GM19025 (cell line): Measurements from ENCODE around the gene HOMER2.
"Not testable (repeated sequence)": the region's sequence is repeated elsewhere in the genome, so short reads cannot be mapped to it uniquely, and the experiment has no call there.

Experiments
- ATAC-seq: cut with Tn5 transposase; IDR thresholded peaks from one replicate; pipeline ENCODE4 v1.9.1; 2021; ENCODE audit warnings: mild to moderate bottlenecking, low read depth, moderate library complexity; ENCODE audit not compliant: unreplicated experiment

The HOMER2 gene

GRCh38 chr15:82966671-82967071 is 14.2 kb upstream of the HOMER2 start:
- ATAC-seq: peak; percentile 77

- ATAC-seq: no peak
Observed at GRCh38 chr15:82964890-82965289, 12.4 kb upstream of the HOMER2 start.

- ATAC-seq: no peak
Observed at GRCh38 chr15:82963471-82964341, 11.2 kb upstream of the HOMER2 start.

GRCh38 chr15:82960766-82961165 is 8.2 kb upstream of the HOMER2 start:
- no peak for ATAC-seq

DNA sequence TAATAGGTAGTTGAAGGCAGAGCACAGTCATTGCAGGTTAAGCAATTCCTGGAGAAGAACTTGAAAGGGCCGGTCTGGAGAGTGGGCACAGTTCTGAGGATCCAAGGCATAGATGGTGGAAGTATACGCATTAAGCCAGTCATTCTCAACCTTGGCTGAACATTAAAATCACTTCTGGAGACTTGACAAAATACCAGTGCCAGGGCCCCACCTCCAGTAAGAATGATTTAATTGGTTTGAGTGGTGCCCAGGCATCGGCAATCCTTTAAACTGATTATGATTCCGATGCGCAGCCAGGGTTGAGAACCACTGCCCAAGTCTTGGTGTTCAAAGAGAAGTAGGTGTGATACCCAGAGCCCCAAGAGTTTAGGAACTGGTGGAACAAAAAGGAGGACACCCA is 6.9 kb upstream of the HOMER2 start:
- no peak for ATAC-seq

DNA sequence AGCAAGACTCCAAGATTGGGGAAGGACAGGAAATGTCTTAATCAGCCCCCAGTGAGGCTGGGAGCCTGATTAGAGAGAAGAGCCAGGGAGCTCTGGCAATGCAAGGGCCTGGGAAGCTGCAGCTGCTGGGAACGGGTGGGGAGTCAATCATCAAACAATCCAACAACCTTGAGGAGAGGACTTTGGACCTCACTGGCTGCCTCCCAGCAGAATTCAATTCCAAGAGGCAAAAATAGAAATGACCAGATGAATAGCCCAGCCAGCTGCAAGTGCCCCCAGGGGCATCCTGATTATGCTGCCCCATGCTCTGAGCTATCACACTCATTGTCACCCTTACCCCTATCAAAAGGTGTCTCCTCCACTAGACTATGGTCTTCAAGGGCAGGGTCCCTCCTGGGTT is 6.1 kb upstream of the HOMER2 start:
- ATAC-seq: no peak

- no peak for ATAC-seq
Observed at GRCh38 chr15:82951472-82952157, 905 bp downstream of the HOMER2 start.

GRCh38 chr15:82950746-82951370 is 1.7 kb downstream of the HOMER2 start:
- ATAC-seq: no peak

GRCh38 chr15:82950295-82950694 is 2.2 kb downstream of the HOMER2 start:
- ATAC-seq: no peak

DNA sequence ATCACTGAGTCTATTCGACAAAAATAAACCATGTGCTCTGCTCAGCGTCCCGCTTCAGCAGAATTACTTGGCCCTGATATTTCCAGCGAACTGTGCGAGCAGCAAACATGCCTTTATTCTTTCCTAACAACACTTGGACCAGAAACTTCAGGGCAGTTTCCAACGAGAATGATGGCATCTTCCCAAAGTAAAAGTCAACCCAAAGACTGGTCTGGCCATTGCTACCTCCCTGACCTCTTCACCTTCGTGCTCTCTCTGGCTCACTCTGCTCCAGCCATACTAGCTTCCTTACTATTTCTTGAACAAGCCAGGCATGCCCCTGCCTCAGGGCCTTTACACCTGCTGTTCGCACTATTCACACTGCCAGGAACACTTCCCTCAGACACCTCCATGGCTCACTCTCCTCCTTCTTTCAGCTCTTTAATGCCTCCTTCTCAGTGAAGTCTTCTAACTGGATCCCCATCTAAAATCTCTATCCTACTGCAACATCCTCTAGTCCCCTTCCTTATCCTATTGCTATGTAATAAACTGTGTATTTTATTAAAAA is 6.3 kb downstream of the HOMER2 start:
- ATAC-seq: no peak

DNA sequence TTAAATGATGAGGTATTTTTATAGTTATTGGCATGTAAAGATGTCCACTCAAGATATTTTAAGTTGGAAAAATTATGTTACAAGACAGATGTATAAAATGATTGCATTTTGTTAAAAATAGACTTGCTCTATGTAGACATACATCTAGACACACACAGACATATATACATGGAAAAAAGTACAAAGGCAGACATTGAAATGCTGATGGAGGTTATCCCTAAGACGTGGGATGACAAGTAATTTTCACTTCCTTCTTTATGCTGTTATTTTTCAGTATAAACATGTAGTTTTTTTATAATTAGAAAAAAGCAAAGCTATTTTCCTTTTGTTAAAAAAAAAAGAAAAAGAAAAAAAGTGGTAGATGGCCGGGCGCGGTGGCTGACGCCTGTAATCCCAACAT is 7.2 kb downstream of the HOMER2 start:
- ATAC-seq: no peak

DNA sequence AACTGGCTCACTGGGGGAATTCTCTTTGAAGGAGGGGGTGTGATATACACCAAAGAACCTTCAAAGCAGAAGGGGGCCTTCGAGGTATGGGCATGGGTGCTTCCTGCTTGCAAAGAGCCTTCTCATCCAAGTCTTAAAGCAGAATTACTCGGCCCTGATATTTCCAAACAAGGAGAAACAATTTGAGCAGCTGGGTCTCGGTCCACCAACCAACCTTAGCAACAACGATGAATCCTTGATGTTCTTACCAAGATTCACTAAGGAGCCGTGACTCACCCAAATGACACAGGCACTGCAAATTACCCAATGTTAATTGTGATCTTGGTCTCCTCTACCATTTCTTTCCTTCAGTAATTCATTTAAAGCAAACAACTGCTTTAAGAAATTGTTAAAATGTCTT is 7.7 kb downstream of the HOMER2 start:
- no peak for ATAC-seq

DNA sequence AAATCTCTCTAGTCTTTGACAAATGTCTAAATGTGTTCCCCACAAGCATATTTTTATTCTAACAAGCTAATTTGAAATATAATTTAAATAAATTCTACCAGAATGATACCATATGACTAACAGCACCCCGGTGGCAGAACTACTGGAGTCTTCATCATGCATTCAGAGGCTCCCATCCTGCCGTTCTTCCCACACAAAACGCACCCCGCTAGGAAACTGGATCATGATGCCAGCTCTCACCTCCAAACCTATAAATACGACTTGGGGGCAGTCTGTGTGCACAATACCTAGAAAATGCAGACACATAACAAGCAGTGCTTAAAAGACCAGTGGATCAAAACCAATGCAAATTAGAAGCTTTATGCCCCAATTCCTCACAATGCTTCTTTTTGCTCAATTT is 8.5 kb downstream of the HOMER2 start:
- no peak for ATAC-seq

- ATAC-seq: no peak
Observed at GRCh38 chr15:82943176-82943575, 9.3 kb downstream of the HOMER2 start.

- ATAC-seq: no peak
Observed at GRCh38 chr15:82942691-82943090, 9.8 kb downstream of the HOMER2 start.

DNA sequence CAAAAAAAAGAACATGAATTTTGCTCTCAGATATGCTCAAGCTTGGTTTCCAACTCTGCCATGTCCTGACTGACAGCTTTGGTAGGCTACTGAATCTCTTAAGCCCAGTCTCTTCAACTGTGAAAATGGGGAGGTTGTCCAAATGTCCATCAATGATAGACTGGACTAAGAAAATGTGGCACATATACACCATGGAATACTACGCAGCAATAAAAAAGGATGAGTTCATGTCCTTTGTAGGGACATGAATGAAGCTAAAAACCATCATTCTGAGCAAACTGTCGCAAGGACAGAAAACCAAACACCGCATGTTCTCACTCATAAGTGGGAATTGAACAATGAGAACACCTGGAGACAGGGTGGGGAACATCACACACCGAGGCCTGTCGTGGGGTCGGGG is 12.8 kb downstream of the HOMER2 start:
- not testable (repeated sequence) for ATAC-seq

DNA sequence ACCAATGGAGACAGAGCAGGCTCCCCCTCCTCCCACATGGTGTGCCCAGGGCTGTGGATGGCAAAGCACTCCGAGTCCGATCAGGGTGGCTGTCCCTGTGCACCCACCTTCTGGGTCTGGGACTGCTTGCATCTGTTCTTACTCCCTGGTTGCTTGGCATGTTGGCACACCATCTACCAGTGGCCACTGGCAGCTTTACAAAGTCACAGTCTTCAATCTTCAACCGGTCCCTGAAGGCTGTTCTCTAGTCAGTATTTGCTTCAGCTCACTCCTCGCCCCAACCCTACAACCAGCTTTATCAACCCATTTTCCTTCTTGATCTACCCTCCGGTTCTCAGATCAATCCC is 14.8 kb downstream of the HOMER2 start:
- ATAC-seq: no peak

DNA sequence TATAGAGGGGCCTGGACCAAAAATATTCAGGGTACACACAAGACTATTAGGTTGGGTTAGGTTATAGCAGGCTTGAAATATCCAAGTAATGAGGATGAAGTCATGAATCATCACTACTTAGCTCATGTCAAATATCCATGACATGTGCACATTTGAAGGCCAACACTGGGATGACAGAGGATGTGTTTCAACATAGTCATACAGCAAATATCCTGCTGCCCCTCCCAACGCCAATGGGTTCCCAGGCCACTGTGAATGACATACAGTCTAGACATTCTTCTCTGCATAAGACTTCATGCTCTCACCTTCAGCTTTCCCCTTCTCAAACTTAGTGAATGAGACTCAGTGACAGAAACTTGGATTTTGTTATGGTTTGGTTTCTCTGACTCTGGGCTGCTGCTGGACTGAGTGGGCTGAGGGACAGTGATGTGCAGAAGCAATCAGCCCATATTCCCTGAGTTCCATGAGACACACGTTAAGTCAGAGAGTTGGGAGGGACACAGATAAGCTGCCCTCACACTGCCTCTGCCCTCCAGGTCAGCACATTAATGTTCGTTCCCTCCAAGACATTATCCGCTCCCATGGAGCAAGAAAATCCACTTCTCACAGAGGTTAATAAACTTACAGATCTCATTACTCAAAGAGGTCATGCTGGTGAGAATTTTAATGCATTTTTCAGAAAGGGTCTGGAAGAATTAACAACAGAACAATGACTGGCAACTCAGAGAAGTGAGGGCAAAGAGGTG is 15.4 kb downstream of the HOMER2 start:
- no peak for ATAC-seq

- no peak for ATAC-seq
Observed at GRCh38 chr15:82935382-82935781, 17.1 kb downstream of the HOMER2 start.

DNA sequence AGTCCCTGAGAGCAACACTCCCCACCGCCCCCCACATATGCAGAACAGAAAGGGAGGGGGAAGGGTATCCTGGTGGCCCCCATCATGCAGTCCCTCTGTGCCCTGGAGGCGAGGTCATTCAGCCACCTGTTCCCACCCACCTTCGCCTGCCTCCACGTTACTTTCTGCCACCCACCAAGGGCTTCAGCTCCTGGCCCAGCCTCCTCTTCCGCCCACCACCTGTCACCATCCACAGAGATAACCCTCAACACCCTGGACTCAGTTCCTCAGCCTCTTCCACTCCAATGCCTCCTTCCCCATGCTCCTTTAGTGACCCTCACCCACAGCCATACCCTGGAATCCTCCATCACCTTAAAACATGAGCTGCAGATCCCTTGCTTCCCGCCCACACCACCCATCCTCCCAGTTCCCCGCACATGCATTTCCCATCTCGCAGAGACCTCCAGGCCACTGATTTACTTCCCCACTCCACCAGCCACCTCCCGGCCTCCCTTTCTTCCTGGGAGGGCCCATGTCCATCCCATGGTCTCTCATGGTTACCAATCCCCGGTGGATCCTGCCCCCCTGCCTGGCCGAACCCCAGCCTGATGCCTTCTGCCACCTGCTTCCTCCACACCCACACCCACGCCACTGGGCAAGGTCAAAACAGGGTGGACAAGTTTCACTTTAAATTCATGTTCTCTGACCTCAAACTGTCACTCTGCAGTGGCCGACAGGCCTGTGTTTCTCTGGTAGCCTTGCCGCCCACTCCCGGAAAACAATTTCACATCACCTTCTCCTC is 18.2 kb downstream of the HOMER2 start:
- ATAC-seq: no peak
